NCI-H2171 treated with DMSO at 0.1 percent for 48 hours (cell line): Measurements from ENCODE around the gene NUP43.
"Not testable (repeated sequence)": the region's sequence is repeated elsewhere in the genome, so short reads cannot be mapped to it uniquely, and the experiment has no call there.

Experiments
- DNase-seq: peaks from one replicate; lab custom pipeline; 2025; lab: John Stamatoyannopoulos, UW

Gene NUP43

DNA sequence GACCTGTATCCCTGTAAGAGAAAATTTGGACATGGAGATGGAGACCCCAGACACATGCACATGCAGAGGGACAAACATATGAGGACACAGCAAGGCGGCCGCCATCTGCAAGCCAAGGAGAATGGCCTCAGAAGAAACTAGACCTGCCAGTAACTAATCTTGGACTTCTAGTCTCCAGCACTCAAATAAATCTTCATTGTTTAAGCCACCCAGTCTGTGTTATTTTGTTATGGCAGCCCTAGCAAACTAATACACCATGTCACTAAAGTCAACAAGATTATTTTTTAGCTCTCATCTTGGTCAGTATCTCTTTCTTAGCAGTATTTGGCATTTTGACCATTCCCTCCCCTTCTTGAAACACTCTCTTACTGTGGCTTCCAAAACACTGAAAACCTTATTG is 55.1 kb downstream of the NUP43 start:
- no peak for DNase-seq

DNA sequence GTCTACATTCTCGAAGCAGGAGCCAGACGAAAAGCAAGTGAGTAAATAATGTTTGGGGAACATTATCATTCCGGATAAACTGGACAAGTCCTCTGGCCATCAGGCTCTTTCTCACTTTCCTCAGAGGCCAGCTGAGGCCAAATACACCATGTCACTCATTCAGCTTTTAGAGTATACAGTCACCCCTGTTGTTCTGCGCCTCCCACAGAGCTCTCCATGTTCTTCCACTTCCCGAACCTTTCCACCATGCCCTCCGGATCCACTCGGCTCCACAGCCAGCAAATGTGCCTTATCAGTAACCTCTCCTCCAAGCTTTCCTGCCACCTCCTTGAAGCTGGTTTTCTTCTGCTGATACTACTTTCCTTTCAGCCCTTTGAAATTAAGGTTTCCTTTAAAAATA is 60.1 kb downstream of the NUP43 start:
- no peak for DNase-seq

DNA sequence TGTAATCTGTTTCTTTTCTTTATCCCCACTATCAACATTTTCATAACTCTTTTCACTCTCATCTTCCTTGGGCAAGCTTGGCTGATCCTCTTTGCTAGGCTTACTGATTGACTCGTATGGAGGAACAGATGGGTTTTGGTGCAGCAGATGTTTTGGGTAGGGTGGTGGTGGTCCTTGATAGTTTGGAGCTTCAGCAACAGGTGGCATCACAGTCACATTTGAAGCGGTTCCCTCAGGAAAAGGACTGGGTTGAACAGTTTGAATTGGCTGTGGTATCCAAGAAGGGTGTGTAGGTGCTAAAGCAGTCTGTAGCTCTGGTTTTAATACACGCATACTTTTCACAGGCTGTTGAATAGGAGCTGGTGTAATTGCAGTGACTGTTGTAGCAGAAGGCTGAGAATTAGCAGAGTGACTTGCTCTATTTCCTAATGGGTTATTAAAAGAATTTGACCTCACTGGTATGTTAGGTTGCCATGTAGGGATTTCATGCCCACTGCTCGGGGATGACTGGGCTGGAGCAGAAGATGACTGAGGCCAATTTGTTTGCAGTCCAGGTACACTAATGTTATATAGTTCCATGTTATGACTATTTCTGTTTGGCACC is 63.0 kb downstream of the NUP43 start:
- DNase-seq: peak; percentile 91

DNA sequence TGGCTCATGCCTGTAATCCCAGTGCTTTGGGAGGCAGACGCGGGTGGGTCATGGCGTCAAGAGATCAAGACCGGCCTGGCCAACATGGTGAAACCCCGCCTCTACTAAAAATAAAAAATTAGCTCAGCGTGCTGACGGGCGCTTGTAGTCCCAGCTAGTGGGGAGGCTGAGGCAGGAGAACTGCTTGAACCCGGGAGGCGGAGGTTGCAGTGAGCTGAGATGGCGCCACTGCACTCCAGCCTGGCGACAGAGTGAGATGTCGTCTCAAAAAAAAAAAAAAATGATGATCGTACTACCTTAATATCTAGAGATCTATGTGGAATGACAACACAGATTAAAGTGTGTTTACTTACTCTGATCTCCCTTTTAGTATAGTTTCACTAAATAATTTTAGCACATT is 64.5 kb downstream of the NUP43 start:
- DNase-seq: not testable (repeated sequence)

DNA sequence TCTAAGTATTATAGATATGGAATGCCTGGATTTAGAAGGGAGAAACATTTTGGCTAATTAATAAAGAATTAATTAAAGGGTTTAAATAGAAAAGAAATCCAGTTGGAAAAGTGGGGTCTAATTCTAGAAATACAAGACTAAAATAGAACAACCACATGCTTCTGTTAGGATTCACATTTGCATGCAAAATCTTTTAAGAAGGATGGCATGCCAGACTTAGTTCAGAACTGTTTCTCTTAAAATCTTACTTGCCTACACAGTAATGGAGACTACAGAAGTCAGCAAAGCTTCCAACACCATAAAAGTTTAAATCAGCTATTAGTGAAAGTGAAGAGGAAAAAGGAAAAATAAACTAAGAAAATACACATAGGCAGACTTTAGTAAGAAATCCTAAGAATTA is 65.1 kb downstream of the NUP43 start:
- DNase-seq: no peak

DNA sequence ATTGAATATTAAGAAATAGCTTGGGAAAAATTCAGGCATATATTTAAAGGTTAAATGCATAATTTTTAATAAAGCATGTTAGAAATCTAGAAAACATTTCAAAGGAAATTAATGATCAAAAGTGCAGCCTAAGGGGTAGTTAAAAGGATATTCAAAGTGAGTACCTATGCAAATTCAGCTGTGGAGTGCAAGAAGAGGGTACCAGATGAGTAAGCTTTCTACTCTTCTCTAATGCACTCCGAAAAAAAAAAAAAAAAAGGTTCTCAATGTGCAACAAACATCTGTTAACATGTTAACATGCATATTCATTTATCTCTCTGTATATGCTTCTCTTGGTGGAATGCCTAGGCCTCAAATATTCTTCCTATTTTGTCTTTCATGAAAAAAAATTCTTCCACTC is 65.8 kb downstream of the NUP43 start:
- peak; percentile 48 for DNase-seq
